IMR-90 (cell line): ENCODE results near the gene ETS1.

Experiments used
- CEBPB ChIP-seq: IDR thresholded peaks from 2 replicates; pipeline ENCODE4 v1.6.1; 2012; ENCODE audit warnings: low read depth, low read length, improper control_type of control experiment
- FOS ChIP-seq: fragments of 150-350 bp; IDR thresholded peaks from 2 replicates; pipeline ENCODE4 v1.6.1; 2016; ENCODE audit warnings: low read depth, low read length
- MAFK ChIP-seq: IDR thresholded peaks from 2 replicates; pipeline ENCODE4 v1.6.1; 2012; ENCODE audit warnings: low read depth, low read length, improper control_type of control experiment
- MAZ ChIP-seq: IDR thresholded peaks from 2 replicates; pipeline ENCODE4 v1.6.1; 2012; ENCODE audit warnings: low read depth, mild to moderate bottlenecking, low read length, improper control_type of control experiment, moderate library complexity, borderline replicate concordance
- MXI1 ChIP-seq: IDR thresholded peaks from 2 replicates; pipeline ENCODE4 v1.6.1; 2012; ENCODE audit warnings: low read depth, mild to moderate bottlenecking, low read length, moderate library complexity, borderline replicate concordance
- POLR2A ChIP-seq: IDR thresholded peaks from 2 replicates; pipeline ENCODE4 v1.6.1; 2012; ENCODE audit warnings: mild to moderate bottlenecking, low read depth, low read length
- RAD21 ChIP-seq: IDR thresholded peaks from 2 replicates; pipeline ENCODE4 v1.6.1; 2012; ENCODE audit warnings: low read length, improper control_type of control experiment
- RCOR1 ChIP-seq: IDR thresholded peaks from 2 replicates; pipeline ENCODE4 v1.6.1; 2012; ENCODE audit warnings: mild to moderate bottlenecking, low read length, improper control_type of control experiment; ENCODE audit not compliant: insufficient replicate concordance
- RFX5 ChIP-seq: IDR thresholded peaks from 2 replicates; pipeline ENCODE4 v1.8.0; 2012; ENCODE audit warnings: low read depth, mild to moderate bottlenecking, low read length, moderate library complexity
- SMC3 ChIP-seq: fragments of 150-350 bp; IDR thresholded peaks from 2 replicates; pipeline ENCODE4 v1.6.1; 2016; ENCODE audit warnings: low read depth, mild to moderate bottlenecking, antibody characterized with exemption, low read length, moderate library complexity
- TF ChIP-seq, protein P1 (sequence below): conservative IDR thresholded peaks from 2 replicates; pipeline ENCODE4 v1.5.1; 2012; ENCODE audit warnings: mild to moderate bottlenecking, low read depth, low read length, improper control_type of control experiment

DNA sequence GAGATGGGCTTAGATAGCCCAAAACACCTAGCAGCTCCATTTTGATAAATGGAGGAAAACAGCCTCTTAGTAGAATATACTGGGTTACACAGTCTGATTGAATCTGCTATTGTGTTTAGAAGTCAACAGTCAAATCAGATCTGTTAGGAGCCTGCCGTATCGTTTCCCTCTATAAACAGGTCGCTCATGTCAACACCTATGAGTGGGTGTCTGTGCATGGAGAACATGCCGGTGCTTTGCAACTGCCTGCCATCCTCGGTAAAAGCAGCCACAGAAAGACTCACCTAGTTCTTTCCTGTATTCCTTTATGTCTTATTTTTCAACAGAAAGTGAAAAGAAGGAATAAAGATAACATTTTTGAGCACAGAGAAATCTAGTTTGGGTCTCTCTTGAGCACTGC is 99.4 kb downstream of the ETS1 start:
- no peak for TF ChIP-seq POLR2A
- TF ChIP-seq, protein P1, sequence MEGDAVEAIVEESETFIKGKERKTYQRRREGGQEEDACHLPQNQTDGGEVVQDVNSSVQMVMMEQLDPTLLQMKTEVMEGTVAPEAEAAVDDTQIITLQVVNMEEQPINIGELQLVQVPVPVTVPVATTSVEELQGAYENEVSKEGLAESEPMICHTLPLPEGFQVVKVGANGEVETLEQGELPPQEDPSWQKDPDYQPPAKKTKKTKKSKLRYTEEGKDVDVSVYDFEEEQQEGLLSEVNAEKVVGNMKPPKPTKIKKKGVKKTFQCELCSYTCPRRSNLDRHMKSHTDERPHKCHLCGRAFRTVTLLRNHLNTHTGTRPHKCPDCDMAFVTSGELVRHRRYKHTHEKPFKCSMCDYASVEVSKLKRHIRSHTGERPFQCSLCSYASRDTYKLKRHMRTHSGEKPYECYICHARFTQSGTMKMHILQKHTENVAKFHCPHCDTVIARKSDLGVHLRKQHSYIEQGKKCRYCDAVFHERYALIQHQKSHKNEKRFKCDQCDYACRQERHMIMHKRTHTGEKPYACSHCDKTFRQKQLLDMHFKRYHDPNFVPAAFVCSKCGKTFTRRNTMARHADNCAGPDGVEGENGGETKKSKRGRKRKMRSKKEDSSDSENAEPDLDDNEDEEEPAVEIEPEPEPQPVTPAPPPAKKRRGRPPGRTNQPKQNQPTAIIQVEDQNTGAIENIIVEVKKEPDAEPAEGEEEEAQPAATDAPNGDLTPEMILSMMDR = no peak
- TF ChIP-seq RFX5 = no peak
- no peak for TF ChIP-seq MAFK
- TF ChIP-seq RCOR1 = no peak
- TF ChIP-seq CEBPB = no peak
- no peak for TF ChIP-seq SMC3
- no peak for TF ChIP-seq MAZ
- no peak for TF ChIP-seq MXI1
- no peak for TF ChIP-seq FOS
- TF ChIP-seq RAD21 = no peak
